Measurements from ENCODE around the gene ADGRF1.

Gene ADGRF1

DNA sequence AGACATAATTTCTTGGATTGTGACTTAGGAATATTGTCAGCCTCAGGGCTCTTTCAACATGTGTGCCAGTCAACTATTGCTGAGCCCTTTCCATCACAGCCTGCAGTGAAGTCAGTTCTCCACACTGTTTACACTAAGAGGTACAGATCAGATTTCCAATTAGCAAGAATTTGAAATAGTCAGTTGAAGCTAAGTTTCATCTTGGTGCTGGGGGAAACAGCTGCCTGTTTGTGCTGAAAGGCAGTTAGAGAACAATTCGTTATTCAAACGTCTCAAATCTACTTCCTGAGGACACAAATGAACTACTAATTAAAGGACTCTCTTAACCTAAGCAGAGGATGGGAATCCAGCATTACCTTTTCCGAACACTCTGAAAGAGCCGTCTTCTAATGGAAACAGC lies 25.9 kb downstream of the ADGRF1 start:
- Histone ChIP-seq H3K36me3 (ENCODE audit: control insufficient read depth in 1 of 2, insufficient read depth in 2 of 2, low read depth in 1 of 2, low read length in 2 of 2) (no peaks in the 10 kb centered on the region), H3K14ac (ENCODE audit: low read length in 2 of 2) (no peak overlapping the region), H2BK5ac (ENCODE audit: low read depth, low read length, poor library complexity, severe bottlenecking) (no peak overlapping the region), H3K27ac (ENCODE audit: low read length, poor library complexity, severe bottlenecking) (no peak overlapping the region), H3K4me2 (ENCODE audit: low read length, poor library complexity, severe bottlenecking) (no peak overlapping the region), H3K4ac (ENCODE audit: low read depth in 1 of 2, low read length in 2 of 2) (no peak overlapping the region), H2BK120ac (ENCODE audit: low read depth, low read length) (no peak overlapping the region), H3K79me1 (replicated peaks; ENCODE audit: low read length, poor library complexity, severe bottlenecking) (no peaks in the 10 kb centered on the region), H3K27me3 (ENCODE audit: control insufficient read depth in 1 of 2, insufficient read depth in 1 of 2, low read length in 2 of 2) (peaks cover 0 to 4% of the 10 kb centered on the region in 2 experiments), H3K4me3 (ENCODE audit: insufficient read depth in 1 of 2, low read depth in 1 of 2, low read length in 2 of 2) (no peak overlapping the region), H4K8ac (ENCODE audit: low read length) (peak overlapping the region; percentile 32), H2BK15ac (ENCODE audit: low read depth, poor library complexity, severe bottlenecking) (no peak overlapping the region), H4K91ac (ENCODE audit: low read length) (no peak overlapping the region), H2BK12ac (ENCODE audit: low read length in 2 of 2) (no peak overlapping the region), H2AFZ (ENCODE audit: low read depth, low read length) (no peak overlapping the region), H3K23ac (ENCODE audit: low read length in 2 of 2) (no peak overlapping the region), H3K9ac (ENCODE audit: low read length) (no peak overlapping the region), H3K18ac (ENCODE audit: low read depth in 1 of 2, low read length in 2 of 2) (peak overlapping the region in 1 of 2 experiments; percentile 48), H3K9me3 (ENCODE audit: control insufficient read depth, low read length) (no peaks in the 10 kb centered on the region), H2AK5ac (ENCODE audit: low read length, severe bottlenecking) (no peak overlapping the region), H3K4me1 (ENCODE audit: control insufficient read depth, insufficient read depth, low read depth, low read length) (peaks cover 3% of the 10 kb centered on the region)
- peak; percentile 40 for DNase-seq
- 80% methylated on average over 4 of the region's 4 CpGs for WGBS

DNA sequence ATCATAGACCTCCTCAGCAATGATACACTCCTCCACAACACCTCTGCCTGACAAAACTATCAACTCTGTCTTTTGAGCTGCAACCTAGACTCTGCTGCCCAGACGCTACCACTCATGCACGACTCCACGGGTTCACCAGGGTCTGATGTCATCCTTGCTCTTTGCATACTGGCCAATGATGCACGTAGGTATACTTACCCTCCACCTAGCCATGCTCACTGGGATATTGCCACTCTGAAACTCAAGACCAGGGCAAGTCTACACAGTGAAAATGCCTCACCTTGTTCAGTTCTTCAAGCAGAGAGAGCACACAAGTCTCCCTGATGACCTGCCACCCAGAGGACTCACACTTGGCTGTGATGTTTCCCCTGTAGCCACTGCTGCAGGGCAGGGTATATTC lies 27.7 kb downstream of the ADGRF1 start:
- Histone ChIP-seq H2BK15ac (ENCODE audit: low read depth, poor library complexity, severe bottlenecking) (no peak overlapping the region), H2BK5ac (ENCODE audit: low read depth, low read length, poor library complexity, severe bottlenecking) (no peak overlapping the region), H2AFZ (ENCODE audit: low read depth, low read length) (no peak overlapping the region), H3K14ac (ENCODE audit: low read length in 2 of 2) (peak overlapping the region in 1 of 2 experiments; percentile 35), H3K18ac (ENCODE audit: low read depth in 1 of 2, low read length in 2 of 2) (no peak overlapping the region), H2BK12ac (ENCODE audit: low read length in 2 of 2) (no peak overlapping the region), H4K8ac (ENCODE audit: low read length) (no peak overlapping the region), H3K23ac (ENCODE audit: low read length in 2 of 2) (no peak overlapping the region), H2AK5ac (ENCODE audit: low read length, severe bottlenecking) (no peak overlapping the region), H3K4me2 (ENCODE audit: low read length, poor library complexity, severe bottlenecking) (no peak overlapping the region), H3K27me3 (ENCODE audit: control insufficient read depth in 1 of 2, insufficient read depth in 1 of 2, low read length in 2 of 2) (peaks cover 0 to 5% of the 10 kb centered on the region in 2 experiments), H3K4ac (ENCODE audit: low read depth in 1 of 2, low read length in 2 of 2) (no peak overlapping the region), H3K79me1 (replicated peaks; ENCODE audit: low read length, poor library complexity, severe bottlenecking) (no peaks in the 10 kb centered on the region), H3K36me3 (ENCODE audit: control insufficient read depth in 1 of 2, insufficient read depth in 2 of 2, low read depth in 1 of 2, low read length in 2 of 2) (no peaks in the 10 kb centered on the region), H3K9ac (ENCODE audit: low read length) (no peak overlapping the region), H3K27ac (ENCODE audit: low read length, poor library complexity, severe bottlenecking) (no peak overlapping the region), H2BK120ac (ENCODE audit: low read depth, low read length) (no peak overlapping the region), H3K4me3 (ENCODE audit: insufficient read depth in 1 of 2, low read depth in 1 of 2, low read length in 2 of 2) (no peak overlapping the region), H3K4me1 (ENCODE audit: control insufficient read depth, insufficient read depth, low read depth, low read length) (peaks cover 3% of the 10 kb centered on the region), H4K91ac (ENCODE audit: low read length) (no peak overlapping the region), H3K9me3 (ENCODE audit: control insufficient read depth, low read length) (no peaks in the 10 kb centered on the region)
- 92% methylated on average over 4 of the region's 4 CpGs for WGBS
- no peak for DNase-seq

DNA sequence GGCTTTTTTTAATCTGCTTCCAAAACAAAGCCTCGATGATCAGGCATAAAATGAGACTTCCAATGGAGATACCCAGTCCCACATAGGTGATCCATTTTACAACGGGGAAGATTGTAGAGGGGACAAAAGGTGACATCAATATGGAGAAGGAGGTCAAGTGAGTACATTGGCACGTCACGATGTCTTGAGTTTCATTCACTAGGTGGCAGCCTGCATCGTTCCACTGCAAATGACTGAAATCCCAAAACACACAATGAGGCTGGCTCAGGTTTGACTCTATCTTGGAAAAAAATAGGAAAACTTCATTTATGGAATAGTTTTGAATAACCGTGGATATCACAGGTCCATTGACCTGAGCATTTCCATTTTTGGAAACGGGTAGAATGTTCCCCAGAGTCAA lies 32.5 kb downstream of the ADGRF1 start:
- no peak overlapping the region for H2AFZ ChIP-seq (ENCODE audit: low read depth, low read length)
- H3K4ac ChIP-seq (ENCODE audit: low read depth in 1 of 2, low read length in 2 of 2), result no peak overlapping the region
- WGBS, result 91% methylated on average over 6 of the region's 7 CpGs
- no peak overlapping the region for H3K9ac ChIP-seq (ENCODE audit: low read length)
- H3K4me3 ChIP-seq (ENCODE audit: insufficient read depth in 1 of 2, low read depth in 1 of 2, low read length in 2 of 2), result no peak overlapping the region
- H3K9me3 ChIP-seq (ENCODE audit: control insufficient read depth, low read length), result no peaks in the 10 kb centered on the region
- H3K14ac ChIP-seq (ENCODE audit: low read length in 2 of 2), result no peak overlapping the region
- no peak overlapping the region for H3K18ac ChIP-seq (ENCODE audit: low read depth in 1 of 2, low read length in 2 of 2)
- no peak overlapping the region for H2BK5ac ChIP-seq (ENCODE audit: low read depth, low read length, poor library complexity, severe bottlenecking)
- H3K4me2 ChIP-seq (ENCODE audit: low read length, poor library complexity, severe bottlenecking), result no peak overlapping the region
- H3K27me3 ChIP-seq (ENCODE audit: control insufficient read depth in 1 of 2, insufficient read depth in 1 of 2, low read length in 2 of 2), result peaks cover 0 to 10% of the 10 kb centered on the region in 2 experiments
- no peak for DNase-seq
- H3K4me1 ChIP-seq (ENCODE audit: control insufficient read depth, insufficient read depth, low read depth, low read length), result peaks cover 3% of the 10 kb centered on the region
- no peak overlapping the region for H3K23ac ChIP-seq (ENCODE audit: low read length in 2 of 2)
- H2BK15ac ChIP-seq (ENCODE audit: low read depth, poor library complexity, severe bottlenecking), result no peak overlapping the region
- H4K91ac ChIP-seq (ENCODE audit: low read length), result no peak overlapping the region
- H2AK5ac ChIP-seq (ENCODE audit: low read length, severe bottlenecking), result no peak overlapping the region
- H3K36me3 ChIP-seq (ENCODE audit: control insufficient read depth in 1 of 2, insufficient read depth in 2 of 2, low read depth in 1 of 2, low read length in 2 of 2), result no peaks in the 10 kb centered on the region
- H3K27ac ChIP-seq (ENCODE audit: low read length, poor library complexity, severe bottlenecking), result no peak overlapping the region
- no peak overlapping the region for H2BK12ac ChIP-seq (ENCODE audit: low read length in 2 of 2)
- no peak overlapping the region for H2BK120ac ChIP-seq (ENCODE audit: low read depth, low read length)
- H4K8ac ChIP-seq (ENCODE audit: low read length), result no peak overlapping the region
- no peaks in the 10 kb centered on the region for H3K79me1 ChIP-seq (replicated peaks; ENCODE audit: low read length, poor library complexity, severe bottlenecking)

DNA sequence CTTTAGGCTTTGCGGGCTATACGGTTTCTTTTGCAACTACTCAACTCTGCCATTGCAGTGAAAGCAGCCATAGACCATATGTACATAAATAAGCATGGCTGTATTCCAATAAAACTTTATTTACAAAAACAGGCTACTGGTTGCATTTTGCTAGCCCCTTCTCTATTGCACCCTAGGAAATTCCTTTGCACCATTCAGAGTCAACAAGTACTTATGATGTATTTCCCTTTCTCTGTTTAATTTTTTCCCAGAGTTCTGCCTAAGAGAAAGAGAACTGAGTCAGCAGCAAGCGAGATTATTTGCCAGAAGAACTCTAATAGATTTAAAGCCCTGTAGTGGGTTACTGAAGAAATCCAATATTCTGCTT lies 33.8 kb downstream of the ADGRF1 start:
- Histone ChIP-seq H3K9me3 (ENCODE audit: control insufficient read depth, low read length) (no peaks in the 10 kb centered on the region), H2AK5ac (ENCODE audit: low read length, severe bottlenecking) (no peak overlapping the region), H2BK5ac (ENCODE audit: low read depth, low read length, poor library complexity, severe bottlenecking) (no peak overlapping the region), H3K4me1 (ENCODE audit: control insufficient read depth, insufficient read depth, low read depth, low read length) (no peaks in the 10 kb centered on the region), H3K4me3 (ENCODE audit: insufficient read depth in 1 of 2, low read depth in 1 of 2, low read length in 2 of 2) (no peak overlapping the region), H3K14ac (ENCODE audit: low read length in 2 of 2) (no peak overlapping the region), H2BK120ac (ENCODE audit: low read depth, low read length) (no peak overlapping the region), H3K27ac (ENCODE audit: low read length, poor library complexity, severe bottlenecking) (no peak overlapping the region), H2AFZ (ENCODE audit: low read depth, low read length) (no peak overlapping the region), H4K8ac (ENCODE audit: low read length) (no peak overlapping the region), H3K79me1 (replicated peaks; ENCODE audit: low read length, poor library complexity, severe bottlenecking) (no peaks in the 10 kb centered on the region), H3K27me3 (ENCODE audit: control insufficient read depth in 1 of 2, insufficient read depth in 1 of 2, low read length in 2 of 2) (peaks cover 0 to 6% of the 10 kb centered on the region in 2 experiments), H3K18ac (ENCODE audit: low read depth in 1 of 2, low read length in 2 of 2) (no peak overlapping the region), H3K36me3 (ENCODE audit: control insufficient read depth in 1 of 2, insufficient read depth in 2 of 2, low read depth in 1 of 2, low read length in 2 of 2) (no peaks in the 10 kb centered on the region), H3K9ac (ENCODE audit: low read length) (no peak overlapping the region), H3K23ac (ENCODE audit: low read length in 2 of 2) (no peak overlapping the region), H3K4me2 (ENCODE audit: low read length, poor library complexity, severe bottlenecking) (no peak overlapping the region), H2BK15ac (ENCODE audit: low read depth, poor library complexity, severe bottlenecking) (no peak overlapping the region), H4K91ac (ENCODE audit: low read length) (no peak overlapping the region), H3K4ac (ENCODE audit: low read depth in 1 of 2, low read length in 2 of 2) (no peak overlapping the region), H2BK12ac (ENCODE audit: low read length in 2 of 2) (no peak overlapping the region)
- DNase-seq, result no peak
- WGBS, result 84% methylated on average over 2 of the region's 3 CpGs
